GM12878 (cell line): ENCODE data around the gene KIFAP3.

Source experiments
- DPF2 ChIP-seq: fragments of 450-650 bp; IDR thresholded peaks from 2 replicates; pipeline ENCODE4 v1.6.1; 2017; ENCODE audit warnings: mild to moderate bottlenecking
- EP300 ChIP-seq, 2 experiments: fragments of 150-350 bp in 1 of 2; IDR thresholded peaks; 2 replicates each; pipeline ENCODE4 v1.6.1; 2011 to 2012; ENCODE audit warnings: low read depth in 2 of 2, low read length in 2 of 2, borderline replicate concordance in 1 of 2, improper control_type of control experiment in 1 of 2, inconsistent platforms in 1 of 2; ENCODE audit not compliant: control insufficient read depth in 1 of 2
- HCFC1 ChIP-seq: fragments of 150-350 bp; IDR thresholded peaks from 2 replicates; pipeline ENCODE4 v1.6.1; 2014; ENCODE audit warnings: low read length
- POLR2A ChIP-seq: IDR thresholded peaks from 2 replicates; pipeline ENCODE4 v1.6.1; 2011; ENCODE audit warnings: low read depth, mild to moderate bottlenecking, low read length
- TF ChIP-seq, protein P1 (sequence below), 3 experiments: IDR thresholded peaks in 2 of 3; conservative IDR thresholded peaks in 1 of 3; 2 replicates each; pipeline ENCODE4 v1.5.1; 2011; ENCODE audit warnings: low read depth in 3 of 3, low read length in 3 of 3, mild to moderate bottlenecking in 3 of 3, control low read depth in 2 of 3, moderate library complexity in 2 of 3, inconsistent platforms in 1 of 3, mixed read lengths in 1 of 3; ENCODE audit not compliant: control insufficient read depth in 2 of 3, insufficient read depth in 1 of 3; ENCODE audit errors: extremely low read depth in 1 of 3
- TF ChIP-seq, protein P2 (sequence below): IDR thresholded peaks from 2 replicates; pipeline ENCODE4 v1.6.1; 2012; ENCODE audit warnings: mild to moderate bottlenecking, low read depth, low read length

GRCh38 chr1:170020859-170021258 is 53.6 kb downstream of the KIFAP3 start:
- TF ChIP-seq DPF2 (no peak), HCFC1 (no peak), POLR2A (no peak), EP300 (IDR thresholded peaks at IDR 0.05; ENCODE audit: borderline replicate concordance in 1 of 2, control insufficient read depth in 1 of 2, low read depth in 2 of 2, low read length in 2 of 2) (no peak)
- TF ChIP-seq, protein P1, sequence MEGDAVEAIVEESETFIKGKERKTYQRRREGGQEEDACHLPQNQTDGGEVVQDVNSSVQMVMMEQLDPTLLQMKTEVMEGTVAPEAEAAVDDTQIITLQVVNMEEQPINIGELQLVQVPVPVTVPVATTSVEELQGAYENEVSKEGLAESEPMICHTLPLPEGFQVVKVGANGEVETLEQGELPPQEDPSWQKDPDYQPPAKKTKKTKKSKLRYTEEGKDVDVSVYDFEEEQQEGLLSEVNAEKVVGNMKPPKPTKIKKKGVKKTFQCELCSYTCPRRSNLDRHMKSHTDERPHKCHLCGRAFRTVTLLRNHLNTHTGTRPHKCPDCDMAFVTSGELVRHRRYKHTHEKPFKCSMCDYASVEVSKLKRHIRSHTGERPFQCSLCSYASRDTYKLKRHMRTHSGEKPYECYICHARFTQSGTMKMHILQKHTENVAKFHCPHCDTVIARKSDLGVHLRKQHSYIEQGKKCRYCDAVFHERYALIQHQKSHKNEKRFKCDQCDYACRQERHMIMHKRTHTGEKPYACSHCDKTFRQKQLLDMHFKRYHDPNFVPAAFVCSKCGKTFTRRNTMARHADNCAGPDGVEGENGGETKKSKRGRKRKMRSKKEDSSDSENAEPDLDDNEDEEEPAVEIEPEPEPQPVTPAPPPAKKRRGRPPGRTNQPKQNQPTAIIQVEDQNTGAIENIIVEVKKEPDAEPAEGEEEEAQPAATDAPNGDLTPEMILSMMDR (IDR thresholded peaks at IDR 0.05 in 2 of 3, conservative IDR thresholded peaks at IDR 0.05 in 1 of 3; ENCODE audit: control insufficient read depth in 2 of 3, extremely low read depth in 1 of 3, insufficient read depth in 1 of 3, low read depth in 3 of 3, low read length in 3 of 3) = no peak
- TF ChIP-seq, protein P2, sequence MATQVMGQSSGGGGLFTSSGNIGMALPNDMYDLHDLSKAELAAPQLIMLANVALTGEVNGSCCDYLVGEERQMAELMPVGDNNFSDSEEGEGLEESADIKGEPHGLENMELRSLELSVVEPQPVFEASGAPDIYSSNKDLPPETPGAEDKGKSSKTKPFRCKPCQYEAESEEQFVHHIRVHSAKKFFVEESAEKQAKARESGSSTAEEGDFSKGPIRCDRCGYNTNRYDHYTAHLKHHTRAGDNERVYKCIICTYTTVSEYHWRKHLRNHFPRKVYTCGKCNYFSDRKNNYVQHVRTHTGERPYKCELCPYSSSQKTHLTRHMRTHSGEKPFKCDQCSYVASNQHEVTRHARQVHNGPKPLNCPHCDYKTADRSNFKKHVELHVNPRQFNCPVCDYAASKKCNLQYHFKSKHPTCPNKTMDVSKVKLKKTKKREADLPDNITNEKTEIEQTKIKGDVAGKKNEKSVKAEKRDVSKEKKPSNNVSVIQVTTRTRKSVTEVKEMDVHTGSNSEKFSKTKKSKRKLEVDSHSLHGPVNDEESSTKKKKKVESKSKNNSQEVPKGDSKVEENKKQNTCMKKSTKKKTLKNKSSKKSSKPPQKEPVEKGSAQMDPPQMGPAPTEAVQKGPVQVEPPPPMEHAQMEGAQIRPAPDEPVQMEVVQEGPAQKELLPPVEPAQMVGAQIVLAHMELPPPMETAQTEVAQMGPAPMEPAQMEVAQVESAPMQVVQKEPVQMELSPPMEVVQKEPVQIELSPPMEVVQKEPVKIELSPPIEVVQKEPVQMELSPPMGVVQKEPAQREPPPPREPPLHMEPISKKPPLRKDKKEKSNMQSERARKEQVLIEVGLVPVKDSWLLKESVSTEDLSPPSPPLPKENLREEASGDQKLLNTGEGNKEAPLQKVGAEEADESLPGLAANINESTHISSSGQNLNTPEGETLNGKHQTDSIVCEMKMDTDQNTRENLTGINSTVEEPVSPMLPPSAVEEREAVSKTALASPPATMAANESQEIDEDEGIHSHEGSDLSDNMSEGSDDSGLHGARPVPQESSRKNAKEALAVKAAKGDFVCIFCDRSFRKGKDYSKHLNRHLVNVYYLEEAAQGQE = no peak
